RWPE2 (cell line): ENCODE measurements around the gene DCUN1D1.
"Not testable (repeated sequence)": the region's sequence is repeated elsewhere in the genome, so short reads cannot be mapped to it uniquely, and the experiment has no call there.

Experiments
- ATAC-seq: fragments of 200-7000 bp; cut with Tn5 transposase; 3 replicates; pipeline ENCODE4 v1.9.1; 2021; ENCODE audit warnings: low read depth
- DNase-seq: peaks from one replicate; pipeline ENCODE4 v3.0.0-alpha.2; 2020; ENCODE audit warnings: low spot score
- H3K27ac ChIP-seq: fragments of 450-650 bp; 2 replicates; pipeline ENCODE4 v1.5.1; 2017; ENCODE audit warnings: mild to moderate bottlenecking; ENCODE audit not compliant: poor library complexity, severe bottlenecking
- H3K27me3 ChIP-seq: fragments of 250-450 bp; sonication (Bioruptor Pico); 2 replicates; pipeline ENCODE4 v1.5.1; 2021; ENCODE audit warnings: mild to moderate bottlenecking, moderate library complexity; ENCODE audit not compliant: insufficient read depth, poor library complexity, severe bottlenecking
- H3K36me3 ChIP-seq: fragments of 250-450 bp; sonication (Bioruptor Pico); 2 replicates; pipeline ENCODE4 v1.5.1; 2020; ENCODE audit warnings: low read depth, mild to moderate bottlenecking, moderate library complexity
- H3K4me1 ChIP-seq: fragments of 250-450 bp; sonication (Bioruptor Pico); 2 replicates; pipeline ENCODE4 v1.5.1; 2021; ENCODE audit warnings: mild to moderate bottlenecking, moderate library complexity; ENCODE audit not compliant: insufficient read depth, poor library complexity, severe bottlenecking
- H3K4me3 ChIP-seq: fragments of 250-450 bp; sonication (Bioruptor Pico); 2 replicates; pipeline ENCODE4 v1.5.1; 2021; ENCODE audit warnings: mild to moderate bottlenecking, moderate library complexity; ENCODE audit not compliant: severe bottlenecking
- H3K9me3 ChIP-seq: fragments of 250-450 bp; sonication (Bioruptor Pico); 2 replicates; pipeline ENCODE4 v1.5.1; 2021; ENCODE audit warnings: mild to moderate bottlenecking, moderate library complexity; ENCODE audit not compliant: severe bottlenecking
- CTCF ChIP-seq: fragments of 450-650 bp; IDR thresholded peaks from one replicate; pipeline ENCODE4 v1.5.1; 2017; ENCODE audit warnings: mild to moderate bottlenecking, moderate library complexity; ENCODE audit not compliant: poor library complexity, severe bottlenecking

The DCUN1D1 gene

GRCh38 chr3:183008303-183008702 is 28.0 kb upstream of the DCUN1D1 start:
- Histone ChIP-seq H3K27ac (no peak overlapping the region), H3K27me3 (no peaks in the 10 kb centered on the region), H3K4me3 (no peak overlapping the region), H3K36me3 (no peaks in the 10 kb centered on the region), H3K9me3 (no peaks in the 10 kb centered on the region), H3K4me1 (no peaks in the 10 kb centered on the region)
- ATAC-seq (no peak), DNase-seq (no peak)
- no peak for TF ChIP-seq CTCF

- no peaks in the 10 kb centered on the region for H3K9me3 ChIP-seq
- TF ChIP-seq CTCF: no peak
- ATAC-seq (no peak), DNase-seq (no peak)
- H3K4me1 ChIP-seq: no peaks in the 10 kb centered on the region
- no peaks in the 10 kb centered on the region for H3K27me3 ChIP-seq
- no peak overlapping the region for H3K4me3 ChIP-seq
- no peak overlapping the region for H3K27ac ChIP-seq
- H3K36me3 ChIP-seq: no peaks in the 10 kb centered on the region
Measured at GRCh38 chr3:183006396-183007002, 26.2 kb upstream of the DCUN1D1 start.

GRCh38 chr3:182999767-183000166 is 19.4 kb upstream of the DCUN1D1 start:
- H3K4me3 ChIP-seq: no peak overlapping the region
- TF ChIP-seq CTCF: no peak

GRCh38 chr3:182993486-182994201 is 13.3 kb upstream of the DCUN1D1 start:
- H3K4me3 ChIP-seq, H3K27me3 ChIP-seq, H3K4me1 ChIP-seq, H3K36me3 ChIP-seq, DNase-seq, H3K27ac ChIP-seq, H3K9me3 ChIP-seq, ATAC-seq: not testable (repeated sequence)

More at GRCh38 chr3:182999767-183000166, 19.4 kb upstream of the DCUN1D1 start:
- Histone ChIP-seq H3K27ac (no peak overlapping the region), H3K9me3 (no peaks in the 10 kb centered on the region), H3K4me1 (no peaks in the 10 kb centered on the region), H3K36me3 (no peaks in the 10 kb centered on the region), H3K27me3 (no peaks in the 10 kb centered on the region)
- no peak for ATAC-seq
- DNase-seq: no peak

GRCh38 chr3:182989566-182989965 is 9.2 kb upstream of the DCUN1D1 start:
- DNase-seq: no peak
- no peaks in the 10 kb centered on the region for H3K4me1 ChIP-seq
- no peak overlapping the region for H3K27ac ChIP-seq
- TF ChIP-seq CTCF: no peak
- H3K4me3 ChIP-seq: no peak overlapping the region
- H3K27me3 ChIP-seq: no peaks in the 10 kb centered on the region
- no peaks in the 10 kb centered on the region for H3K36me3 ChIP-seq
- peak; percentile 79 for ATAC-seq
- no peaks in the 10 kb centered on the region for H3K9me3 ChIP-seq
